Measurements from ENCODE around the gene MED23.

DNA sequence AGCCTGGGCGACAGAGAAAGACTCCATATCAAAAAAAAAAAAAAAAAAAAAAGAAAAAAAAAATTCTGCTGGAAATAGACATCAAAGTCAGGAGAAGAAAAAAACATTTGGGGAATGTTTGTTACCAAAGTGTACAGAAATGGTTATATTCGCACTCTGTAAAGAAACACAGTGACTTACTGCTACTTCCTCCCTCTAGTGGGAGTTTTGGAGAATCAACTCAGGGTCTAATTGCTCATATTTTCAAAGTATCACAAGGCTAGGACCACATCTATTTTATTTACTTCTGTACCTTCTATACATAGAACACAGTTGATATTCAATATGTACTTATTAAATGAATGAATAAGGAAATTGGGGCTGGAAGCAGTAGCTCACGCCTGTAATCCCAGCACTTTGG is 30.6 kb downstream of the MED23 start:
- TF ChIP-seq POLR2A (IDR thresholded peaks at IDR 0.05) (no peak), POLR2AphosphoS5 (IDR thresholded peaks at IDR 0.05) (no peak)
- TF ChIP-seq, protein P1, sequence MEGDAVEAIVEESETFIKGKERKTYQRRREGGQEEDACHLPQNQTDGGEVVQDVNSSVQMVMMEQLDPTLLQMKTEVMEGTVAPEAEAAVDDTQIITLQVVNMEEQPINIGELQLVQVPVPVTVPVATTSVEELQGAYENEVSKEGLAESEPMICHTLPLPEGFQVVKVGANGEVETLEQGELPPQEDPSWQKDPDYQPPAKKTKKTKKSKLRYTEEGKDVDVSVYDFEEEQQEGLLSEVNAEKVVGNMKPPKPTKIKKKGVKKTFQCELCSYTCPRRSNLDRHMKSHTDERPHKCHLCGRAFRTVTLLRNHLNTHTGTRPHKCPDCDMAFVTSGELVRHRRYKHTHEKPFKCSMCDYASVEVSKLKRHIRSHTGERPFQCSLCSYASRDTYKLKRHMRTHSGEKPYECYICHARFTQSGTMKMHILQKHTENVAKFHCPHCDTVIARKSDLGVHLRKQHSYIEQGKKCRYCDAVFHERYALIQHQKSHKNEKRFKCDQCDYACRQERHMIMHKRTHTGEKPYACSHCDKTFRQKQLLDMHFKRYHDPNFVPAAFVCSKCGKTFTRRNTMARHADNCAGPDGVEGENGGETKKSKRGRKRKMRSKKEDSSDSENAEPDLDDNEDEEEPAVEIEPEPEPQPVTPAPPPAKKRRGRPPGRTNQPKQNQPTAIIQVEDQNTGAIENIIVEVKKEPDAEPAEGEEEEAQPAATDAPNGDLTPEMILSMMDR (IDR thresholded peaks at IDR 0.05), result peak in 2 of 4 experiments; percentile 19 to 32
